ENCODE measurements around the gene GPX7.

The GPX7 gene

GRCh38 chr1:52588535-52588934 lies 13.6 kb upstream of the GPX7 start:
- no peaks in the 10 kb centered on the region for H3K79me2 ChIP-seq (ENCODE audit: insufficient read depth, low read length)
- no peaks in the 10 kb centered on the region for H3K36me3 ChIP-seq (ENCODE audit: insufficient read depth, low read length)
- DNase-seq, result no peak
- H3K4me3 ChIP-seq (ENCODE audit: low read depth in 1 of 2, low read length in 2 of 2), result no peak overlapping the region
- no peaks in the 10 kb centered on the region for H3K27me3 ChIP-seq (ENCODE audit: insufficient read depth, low read length, poor library complexity)
- no peaks in the 10 kb centered on the region for H3K9me3 ChIP-seq (ENCODE audit: insufficient read depth, low read length, severe bottlenecking)
- H2AFZ ChIP-seq (ENCODE audit: low read depth, low read length), result peak overlapping the region; percentile 49
- no peaks in the 10 kb centered on the region for H3K4me1 ChIP-seq (ENCODE audit: insufficient read depth, low read length)
- H3K27ac ChIP-seq (ENCODE audit: low read length), result no peak overlapping the region
- TF ChIP-seq EZH2 (IDR thresholded peaks at IDR 0.05; ENCODE audit: borderline replicate concordance, low read depth, low read length, severe bottlenecking), result no peak
- no peak for TF ChIP-seq CTCF (IDR thresholded peaks at IDR 0.05; ENCODE audit: borderline replicate concordance, extremely low read depth, low read length, poor library complexity, severe bottlenecking)
- no peak overlapping the region for H3K4me2 ChIP-seq (ENCODE audit: insufficient read depth, low read length)
- no peaks in the 10 kb centered on the region for H4K20me1 ChIP-seq (ENCODE audit: insufficient read depth, low read length)
- no peak for ATAC-seq (ENCODE audit: insufficient read depth, low read depth)
- no peak overlapping the region for H3K9ac ChIP-seq (ENCODE audit: low read depth, low read length)

- no peaks in the 10 kb centered on the region for H3K9me3 ChIP-seq (ENCODE audit: insufficient read depth, low read length, severe bottlenecking)
- no peaks in the 10 kb centered on the region for H4K20me1 ChIP-seq (ENCODE audit: insufficient read depth, low read length)
- no peak overlapping the region for H3K4me3 ChIP-seq (ENCODE audit: low read depth in 1 of 2, low read length in 2 of 2)
- H3K27me3 ChIP-seq (ENCODE audit: insufficient read depth, low read length, poor library complexity), result no peaks in the 10 kb centered on the region
- no peak overlapping the region for H2AFZ ChIP-seq (ENCODE audit: low read depth, low read length)
- no peak overlapping the region for H3K27ac ChIP-seq (ENCODE audit: low read length)
- H3K9ac ChIP-seq (ENCODE audit: low read depth, low read length), result no peak overlapping the region
- TF ChIP-seq EZH2 (IDR thresholded peaks at IDR 0.05; ENCODE audit: borderline replicate concordance, low read depth, low read length, severe bottlenecking), result no peak
- TF ChIP-seq CTCF (IDR thresholded peaks at IDR 0.05; ENCODE audit: borderline replicate concordance, extremely low read depth, low read length, poor library complexity, severe bottlenecking), result no peak
- no peaks in the 10 kb centered on the region for H3K79me2 ChIP-seq (ENCODE audit: insufficient read depth, low read length)
- H3K36me3 ChIP-seq (ENCODE audit: insufficient read depth, low read length), result no peaks in the 10 kb centered on the region
- no peaks in the 10 kb centered on the region for H3K4me1 ChIP-seq (ENCODE audit: insufficient read depth, low read length)
- no peak overlapping the region for H3K4me2 ChIP-seq (ENCODE audit: insufficient read depth, low read length)
- ATAC-seq (ENCODE audit: insufficient read depth, low read depth) (no peak), DNase-seq (no peak)
Measured at GRCh38 chr1:52590266-52590665, 11.9 kb upstream of the GPX7 start.

GRCh38 chr1:52592637-52593323 lies 9.4 kb upstream of the GPX7 start:
- H3K4me1 ChIP-seq (ENCODE audit: insufficient read depth, low read length), result no peaks in the 10 kb centered on the region
- H4K20me1 ChIP-seq (ENCODE audit: insufficient read depth, low read length), result no peaks in the 10 kb centered on the region
- DNase-seq (no peak), ATAC-seq (ENCODE audit: insufficient read depth, low read depth) (no peak)
- H3K9me3 ChIP-seq (ENCODE audit: insufficient read depth, low read length, severe bottlenecking), result no peaks in the 10 kb centered on the region
- no peak overlapping the region for H3K4me3 ChIP-seq (ENCODE audit: low read depth in 1 of 2, low read length in 2 of 2)
- no peak overlapping the region for H3K4me2 ChIP-seq (ENCODE audit: insufficient read depth, low read length)
- TF ChIP-seq CTCF (IDR thresholded peaks at IDR 0.05; ENCODE audit: borderline replicate concordance, extremely low read depth, low read length, poor library complexity, severe bottlenecking), result no peak
- TF ChIP-seq EZH2 (IDR thresholded peaks at IDR 0.05; ENCODE audit: borderline replicate concordance, low read depth, low read length, severe bottlenecking), result no peak
- no peaks in the 10 kb centered on the region for H3K79me2 ChIP-seq (ENCODE audit: insufficient read depth, low read length)
- H3K27me3 ChIP-seq (ENCODE audit: insufficient read depth, low read length, poor library complexity), result no peaks in the 10 kb centered on the region
- H3K9ac ChIP-seq (ENCODE audit: low read depth, low read length), result no peak overlapping the region
- H2AFZ ChIP-seq (ENCODE audit: low read depth, low read length), result no peak overlapping the region
- H3K27ac ChIP-seq (ENCODE audit: low read length), result no peak overlapping the region
- H3K36me3 ChIP-seq (ENCODE audit: insufficient read depth, low read length), result no peaks in the 10 kb centered on the region
